ENCODE data around the gene BUB3.

GRCh38 chr10:123205041-123205440, 50.8 kb downstream of the BUB3 start:
- TF ChIP-seq CTCF (IDR thresholded peaks at IDR 0.05) (no peak), POLR2A (IDR thresholded peaks at IDR 0.05) (no peak), POLR2AphosphoS5 (IDR thresholded peaks at IDR 0.05) (no peak)

All from sigmoid colon (tissue), 4 donors.